PC-3 (cell line): ENCODE measurements around the gene BLTP2. TPM values are rescaled to one million over a fixed set of nuclear protein-coding genes. Genes with fewer than 3 reads are reported as not detected.

Experiments used
- ATAC-seq: fragments of 200-7000 bp; cut with Tn5 transposase; 2 replicates; pipeline ENCODE4 v1.9.1; 2020; ENCODE audit warnings: mild to moderate bottlenecking, moderate library complexity
- BruUV-seq: library from RNA; stranded (reverse); fragments of 400-500 nt; replicated peaks from 2 replicates; lab custom pipeline; 2021; lab: Mats Ljungman, UMichigan
- CTCF ChIA-PET: fragments of 300-600 bp; sonication (Branson Sonifier 250); formaldehyde crosslinking; loops from one replicate; lab custom pipeline; 2022; ENCODE audit warnings: antibody characterized with exemption; lab: Charles Lee
- POLR2A ChIA-PET: fragments of 300-600 bp; sonication (Branson Sonifier 250); formaldehyde crosslinking; loops from one replicate; lab custom pipeline; 2022; ENCODE audit warnings: antibody characterized with exemption; ENCODE audit not compliant: unreplicated experiment; lab: Charles Lee
- DNase-seq: peaks from one replicate; pipeline ENCODE4 v3.0.0-alpha.2; 2015
- H2AFZ ChIP-seq: fragments of 300-600 bp; sonication (generic); 2 replicates; pipeline ENCODE4 v1.6.0; 2016; ENCODE audit warnings: antibody characterized with exemption, low read length
- H3F3A ChIP-seq: fragments of 300-600 bp; sonication (generic); one replicate; pipeline ENCODE4 v1.6.0; 2017; ENCODE audit warnings: antibody characterized with exemption, low read length, control low read depth, mild to moderate bottlenecking; ENCODE audit not compliant: unreplicated experiment
- H3K27ac ChIP-seq: fragments of 300-600 bp; sonication (generic); 2 replicates; pipeline ENCODE4 v1.5.1; 2016; ENCODE audit warnings: mild to moderate bottlenecking, low read length
- H3K27me3 ChIP-seq: fragments of 300-600 bp; sonication (generic); 2 replicates; pipeline ENCODE4 v1.6.1; 2016; ENCODE audit warnings: low read length, mixed read lengths
- H3K36me3 ChIP-seq: fragments of 300-600 bp; sonication (generic); 2 replicates; pipeline ENCODE4 v1.6.1; 2016; ENCODE audit warnings: low read depth, mixed run types, low read length, mixed read lengths
- H3K4me1 ChIP-seq: fragments of 300-600 bp; sonication (generic); 2 replicates; pipeline ENCODE4 v1.5.1; 2016; ENCODE audit warnings: low read length; ENCODE audit not compliant: insufficient read depth
- H3K4me2 ChIP-seq: fragments of 300-600 bp; sonication (generic); 2 replicates; pipeline ENCODE4 v1.6.0; 2016; ENCODE audit warnings: low read length
- H3K4me3 ChIP-seq: fragments of 300-600 bp; sonication (generic); 2 replicates; pipeline ENCODE4 v1.5.1; 2016; ENCODE audit warnings: mild to moderate bottlenecking, low read length, mixed read lengths
- H3K79me2 ChIP-seq: fragments of 300-600 bp; sonication (generic); 2 replicates; pipeline ENCODE4 v1.6.1; 2017; ENCODE audit warnings: low read length, mixed read lengths
- H3K9ac ChIP-seq: fragments of 300-600 bp; sonication (generic); 2 replicates; pipeline ENCODE4 v1.6.0; 2016; ENCODE audit warnings: mild to moderate bottlenecking, low read length
- H3K9me2 ChIP-seq: fragments of 300-600 bp; sonication (generic); replicated peaks from 2 replicates; pipeline ENCODE4 v1.6.1; 2016; ENCODE audit warnings: mixed run types, low read length, mixed read lengths
- H3K9me3 ChIP-seq: fragments of 300-600 bp; sonication (generic); 2 replicates; pipeline ENCODE4 v1.6.1; 2016; ENCODE audit warnings: low read length, mixed read lengths
- H4K20me1 ChIP-seq: fragments of 300-600 bp; sonication (generic); 2 replicates; pipeline ENCODE4 v1.6.1; 2016; ENCODE audit warnings: low read length, mixed read lengths
- CTCF ChIP-seq: fragments of 300-600 bp; sonication (generic); conservative IDR thresholded peaks from 2 replicates; pipeline ENCODE4 v1.5.1; 2017; ENCODE audit warnings: antibody characterized with exemption, low read depth, mild to moderate bottlenecking, low read length
- EZH2 ChIP-seq: fragments of 300-600 bp; sonication (generic); IDR thresholded peaks from one replicate; pipeline ENCODE4 v1.6.1; 2017; ENCODE audit warnings: antibody characterized with exemption, mild to moderate bottlenecking, low read length; ENCODE audit not compliant: unreplicated experiment
- EZH2phosphoT487 ChIP-seq: fragments of 300-600 bp; sonication (generic); IDR thresholded peaks from 2 replicates; pipeline ENCODE4 v1.6.1; 2018; ENCODE audit warnings: mild to moderate bottlenecking, antibody characterized with exemption, low read length, borderline replicate concordance
- intact Hi-C: fragments of 100-400 bp; cut with micrococcal nuclease; formaldehyde crosslinking; loops from 2 replicates; pipeline ENCODE4 v1.9.0; 2023
- total RNA-seq: library from RNA; depleted of rRNA; stranded (reverse); fragments of >200 nt; gene quantifications from 2 replicates; pipeline ENCODE4 v1.2.3, GENCODE V29; 2014

The BLTP2 gene
- total RNA-seq, 1 experiment from 2014 or later, result 103 TPM

GRCh38 chr17:28667870-28668269 lies 22.9 kb upstream of the BLTP2 start:
- Histone ChIP-seq H2AFZ (no peak overlapping the region), H3K4me1 (peaks cover 11% of the 10 kb centered on the region), H3K9ac (no peak overlapping the region), H3K79me2 (peaks cover 60% of the 10 kb centered on the region), H3K4me2 (no peak overlapping the region), H3K9me2 (no peaks in the 10 kb centered on the region), H4K20me1 (0 out of 2 replicates have a peak, but pooled peaks cover 8% of the 10 kb centered on the region), H3K9me3 (no peaks in the 10 kb centered on the region), H3K4me3 (no peak overlapping the region), H3F3A (no peaks in the 10 kb centered on the region), H3K36me3 (peaks cover 11% of the 10 kb centered on the region; the same call in 1 of the 2 replicates), H3K27me3 (no peaks in the 10 kb centered on the region), H3K27ac (no peak overlapping the region)
- no peak for TF ChIP-seq CTCF
- TF ChIP-seq EZH2phosphoT487, result no peak
- TF ChIP-seq EZH2, result no peak
- intact Hi-C loops, result no loop called here
- ChIA-PET POLR2A (interaction anchor here (0.5 kb wide), 1 partner anchor 24 kb away, joined by 3 read pairs; no protein-coding TSS in a partner anchor), CTCF (no interaction called here)
- no peak for DNase-seq
- no TSS peak for BruUV-seq
- ATAC-seq, result no peak

- ChIA-PET POLR2A (no interaction called here), CTCF (no interaction called here)
- no peak overlapping the region for H3K27ac ChIP-seq
- H2AFZ ChIP-seq, result no peak overlapping the region
- no peak overlapping the region for H3K9ac ChIP-seq
- peaks cover 11% of the 10 kb centered on the region for H3K4me1 ChIP-seq
- ATAC-seq (no peak), DNase-seq (no peak)
- H4K20me1 ChIP-seq, result 0 out of 2 replicates have a peak, but pooled peaks cover 8% of the 10 kb centered on the region
- TF ChIP-seq EZH2, result no peak
- no peak for TF ChIP-seq EZH2phosphoT487
- TF ChIP-seq CTCF, result no peak
- no peaks in the 10 kb centered on the region for H3K9me3 ChIP-seq
- peaks cover 78% of the 10 kb centered on the region for H3K79me2 ChIP-seq
- H3K36me3 ChIP-seq, result peaks cover 7% of the 10 kb centered on the region; the same call in 1 of the 2 replicates
- H3K4me2 ChIP-seq, result no peak overlapping the region
- intact Hi-C loops, result no loop called here
- BruUV-seq, result no TSS peak
- no peaks in the 10 kb centered on the region for H3K27me3 ChIP-seq
- H3K4me3 ChIP-seq, result no peak overlapping the region
- no peaks in the 10 kb centered on the region for H3K9me2 ChIP-seq
- H3F3A ChIP-seq, result no peaks in the 10 kb centered on the region
Measured at GRCh38 chr17:28665994-28666393, 21.0 kb upstream of the BLTP2 start.

GRCh38 chr17:28663723-28664122 lies 18.8 kb upstream of the BLTP2 start:
- Histone ChIP-seq H3K27me3 (no peaks in the 10 kb centered on the region), H3K9me3 (no peaks in the 10 kb centered on the region), H3K27ac (no peak overlapping the region), H3K9ac (no peak overlapping the region; the same call in 1 of the 2 replicates), H4K20me1 (0 out of 2 replicates have a peak, but pooled peaks cover 8% of the 10 kb centered on the region), H2AFZ (no peak overlapping the region), H3K4me2 (peak overlapping the region; percentile 94), H3K4me3 (peak overlapping the region; percentile 96; the same call in 1 of the 2 replicates), H3K36me3 (peaks cover 3% of the 10 kb centered on the region; the same call in 1 of the 2 replicates), H3K79me2 (peaks cover 88% of the 10 kb centered on the region), H3K9me2 (no peaks in the 10 kb centered on the region), H3F3A (no peaks in the 10 kb centered on the region), H3K4me1 (peaks cover 11% of the 10 kb centered on the region)
- DNase-seq (no peak), ATAC-seq (no peak)
- TF ChIP-seq EZH2 (no peak), EZH2phosphoT487 (no peak), CTCF (no peak)
- BruUV-seq, result no TSS peak
- ChIA-PET POLR2A (no interaction called here), CTCF (no interaction called here)
- intact Hi-C loops, result no loop called here
